ENCODE measurements around the gene KAT6B.
"Not testable (repeated sequence)": the region's sequence is repeated elsewhere in the genome, so short reads cannot be mapped to it uniquely, and the experiment has no call there.

KAT6B gene

GRCh38 chr10:74919671-74920070, 93.3 kb downstream of the KAT6B start:
- TF ChIP-seq, protein P1, sequence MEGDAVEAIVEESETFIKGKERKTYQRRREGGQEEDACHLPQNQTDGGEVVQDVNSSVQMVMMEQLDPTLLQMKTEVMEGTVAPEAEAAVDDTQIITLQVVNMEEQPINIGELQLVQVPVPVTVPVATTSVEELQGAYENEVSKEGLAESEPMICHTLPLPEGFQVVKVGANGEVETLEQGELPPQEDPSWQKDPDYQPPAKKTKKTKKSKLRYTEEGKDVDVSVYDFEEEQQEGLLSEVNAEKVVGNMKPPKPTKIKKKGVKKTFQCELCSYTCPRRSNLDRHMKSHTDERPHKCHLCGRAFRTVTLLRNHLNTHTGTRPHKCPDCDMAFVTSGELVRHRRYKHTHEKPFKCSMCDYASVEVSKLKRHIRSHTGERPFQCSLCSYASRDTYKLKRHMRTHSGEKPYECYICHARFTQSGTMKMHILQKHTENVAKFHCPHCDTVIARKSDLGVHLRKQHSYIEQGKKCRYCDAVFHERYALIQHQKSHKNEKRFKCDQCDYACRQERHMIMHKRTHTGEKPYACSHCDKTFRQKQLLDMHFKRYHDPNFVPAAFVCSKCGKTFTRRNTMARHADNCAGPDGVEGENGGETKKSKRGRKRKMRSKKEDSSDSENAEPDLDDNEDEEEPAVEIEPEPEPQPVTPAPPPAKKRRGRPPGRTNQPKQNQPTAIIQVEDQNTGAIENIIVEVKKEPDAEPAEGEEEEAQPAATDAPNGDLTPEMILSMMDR (IDR thresholded peaks at IDR 0.05; ENCODE audit: extremely low read depth, insufficient read depth, missing control alignments), result no peak
- in situ Hi-C loops (cut with MboI; ENCODE audit: low pct_unique_long_range_greater_than_20kb, low sequenced_read_pairs, unreplicated experiment), result no loop called here
- DNase-seq (ENCODE audit: low spot score), result no peak

DNA sequence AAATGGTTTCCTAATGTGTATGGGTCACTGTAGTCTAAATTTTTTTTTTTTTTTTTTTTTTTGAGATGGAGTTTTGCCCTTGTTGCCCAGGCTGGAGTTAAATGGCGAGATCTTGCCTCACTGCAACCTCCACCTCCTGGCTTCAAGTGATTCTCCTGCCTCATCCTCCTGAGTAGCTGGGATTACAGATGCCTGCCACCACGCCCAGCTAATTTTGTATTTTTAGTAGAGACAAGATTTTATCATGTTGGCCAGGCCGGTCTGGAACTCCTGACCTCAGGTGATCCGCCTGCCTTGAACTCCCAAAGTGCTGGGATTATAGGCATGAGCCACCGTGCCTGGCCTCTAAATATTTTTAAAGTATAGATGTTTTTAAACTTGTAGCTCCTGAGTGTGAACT, 94.7 kb downstream of the KAT6B start:
- DNase-seq (ENCODE audit: low spot score); in situ Hi-C loops (cut with MboI; ENCODE audit: low pct_unique_long_range_greater_than_20kb, low sequenced_read_pairs, unreplicated experiment): not testable (repeated sequence)

GRCh38 chr10:74921744-74922143, 95.3 kb downstream of the KAT6B start:
- in situ Hi-C loops (cut with MboI; ENCODE audit: low pct_unique_long_range_greater_than_20kb, low sequenced_read_pairs, unreplicated experiment), result no loop called here
- DNase-seq (ENCODE audit: low spot score), result no peak
- TF ChIP-seq, protein P1 (IDR thresholded peaks at IDR 0.05; ENCODE audit: extremely low read depth, insufficient read depth, missing control alignments), result no peak

DNA sequence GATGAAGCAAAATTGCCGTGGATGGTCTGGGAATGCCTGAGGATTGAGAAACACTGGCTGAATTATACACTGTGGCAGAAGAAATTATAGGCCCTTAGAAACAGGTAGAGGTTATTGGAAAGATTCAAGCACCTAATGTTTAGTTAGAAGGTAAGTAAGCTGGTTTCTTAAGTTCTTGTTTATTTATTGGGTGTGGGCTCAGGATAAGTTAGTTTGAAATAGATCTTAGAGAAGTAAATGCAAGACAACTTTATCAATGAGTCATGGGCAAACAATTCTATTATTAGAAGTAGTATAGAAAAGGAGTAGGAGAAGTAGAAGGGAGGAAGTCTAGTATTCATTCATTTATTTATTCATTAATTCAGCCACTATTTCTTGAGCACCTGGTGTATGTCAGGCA, 96.5 kb downstream of the KAT6B start:
- TF ChIP-seq, protein P1 (IDR thresholded peaks at IDR 0.05; ENCODE audit: extremely low read depth, insufficient read depth, missing control alignments), result no peak
- in situ Hi-C loops (cut with MboI; ENCODE audit: low pct_unique_long_range_greater_than_20kb, low sequenced_read_pairs, unreplicated experiment), result no loop called here
- DNase-seq (ENCODE audit: low spot score), result no peak

- no peak for DNase-seq (ENCODE audit: low spot score)
- in situ Hi-C loops (cut with MboI; ENCODE audit: low pct_unique_long_range_greater_than_20kb, low sequenced_read_pairs, unreplicated experiment), result no loop called here
- TF ChIP-seq, protein P1 (IDR thresholded peaks at IDR 0.05; ENCODE audit: extremely low read depth, insufficient read depth, missing control alignments), result no peak
Observed at GRCh38 chr10:74923556-74923955, 97.2 kb downstream of the KAT6B start.

DNA sequence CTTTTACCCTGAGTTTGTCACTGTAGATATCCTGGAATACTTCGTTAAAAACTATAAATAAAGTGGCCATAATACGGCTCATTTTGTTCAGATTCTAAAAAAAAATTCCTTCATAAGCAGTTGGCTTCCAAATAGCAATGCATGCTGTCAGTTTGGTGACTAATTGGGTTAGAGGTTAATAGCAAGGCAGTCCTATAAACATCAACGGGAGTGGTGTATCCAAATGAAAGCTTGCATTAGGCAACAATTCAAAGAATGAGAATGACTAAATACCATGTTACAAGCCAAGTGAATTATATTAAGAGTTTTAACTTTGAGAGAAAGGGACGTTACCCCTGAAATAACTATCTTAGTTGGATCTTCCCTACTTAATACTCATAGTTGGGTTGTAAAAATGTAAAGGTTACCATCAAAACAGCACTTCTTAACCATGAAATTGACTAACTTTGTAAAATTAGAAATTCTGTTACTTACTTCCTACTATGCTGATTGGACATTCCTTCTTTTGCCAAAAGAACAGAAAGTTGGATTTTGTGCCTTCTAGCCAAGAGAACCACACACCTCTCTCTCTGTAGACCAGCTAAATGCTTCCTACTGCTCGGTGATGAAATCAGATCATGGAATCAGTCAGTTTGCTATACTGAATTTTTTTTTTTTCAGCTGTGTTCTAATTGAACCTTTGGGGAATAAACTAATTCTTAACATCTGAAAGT, 98.0 kb downstream of the KAT6B start:
- no peak for DNase-seq (ENCODE audit: low spot score)
- TF ChIP-seq, protein P1 (IDR thresholded peaks at IDR 0.05; ENCODE audit: extremely low read depth, insufficient read depth, missing control alignments), result no peak
- in situ Hi-C loops (cut with MboI; ENCODE audit: low pct_unique_long_range_greater_than_20kb, low sequenced_read_pairs, unreplicated experiment), result no loop called here

GRCh38 chr10:74925291-74925690, 98.9 kb downstream of the KAT6B start:
- in situ Hi-C loops (cut with MboI; ENCODE audit: low pct_unique_long_range_greater_than_20kb, low sequenced_read_pairs, unreplicated experiment), result no loop called here
- DNase-seq (ENCODE audit: low spot score), result no peak
- TF ChIP-seq, protein P1 (IDR thresholded peaks at IDR 0.05; ENCODE audit: extremely low read depth, insufficient read depth, missing control alignments), result no peak
